Caco-2 (cell line): ENCODE measurements around the gene TLE3. TPM values are rescaled to one million over a fixed set of nuclear protein-coding genes. Genes with fewer than 3 reads are reported as not detected.

ENCODE experiments used
- BruUV-seq: library from RNA; stranded (reverse); fragments of 400-500 nt; replicated peaks from 2 replicates; lab custom pipeline; 2021; lab: Mats Ljungman, UMichigan
- CTCF ChIA-PET: fragments of 300-600 bp; sonication (Branson Sonifier 250); formaldehyde crosslinking; loops from one replicate; lab custom pipeline; 2022; ENCODE audit warnings: antibody characterized with exemption; lab: Charles Lee
- POLR2A ChIA-PET: fragments of 300-600 bp; sonication (Branson Sonifier 250); formaldehyde crosslinking; loops from one replicate; lab custom pipeline; 2022; ENCODE audit warnings: antibody characterized with exemption; lab: Charles Lee
- DNase-seq, 2 experiments: peaks; one replicate each; pipeline versions ENCODE4 v3.0.0 to v3.0.0-alpha.2; 2020 to 2022
- H3K27me3 ChIP-seq: replicated peaks from 2 replicates; pipeline ENCODE4 v1.6.0; 2011; ENCODE audit warnings: low read length; ENCODE audit not compliant: control insufficient read depth, insufficient read depth
- H3K36me3 ChIP-seq: 2 replicates; pipeline ENCODE4 v1.5.1; 2011; ENCODE audit warnings: low read length; ENCODE audit not compliant: control insufficient read depth, insufficient read depth
- H3K4me1 ChIP-seq: fragments of 250-450 bp; sonication (Bioruptor Pico); 2 replicates; pipeline ENCODE4 v1.5.1; 2020; ENCODE audit warnings: mild to moderate bottlenecking
- H3K4me3 ChIP-seq: 2 replicates; pipeline ENCODE4 v1.5.1; 2011; ENCODE audit warnings: low read depth, mild to moderate bottlenecking, control low read depth, low read length
- H3K9me3 ChIP-seq: fragments of 250-450 bp; sonication (Bioruptor Pico); 2 replicates; pipeline ENCODE4 v1.5.1; 2020; ENCODE audit warnings: mild to moderate bottlenecking, moderate library complexity
- H3K27ac Mint-ChIP-seq: one replicate; pipeline ENCODE4 v1.8.0; 2022; ENCODE audit warnings: mixed read lengths; ENCODE audit not compliant: unreplicated experiment
- H3K27me3 Mint-ChIP-seq: one replicate; pipeline ENCODE4 v1.8.0; 2022; ENCODE audit warnings: mixed read lengths; ENCODE audit not compliant: insufficient read depth, unreplicated experiment
- H3K36me3 Mint-ChIP-seq: one replicate; pipeline ENCODE4 v1.8.0; 2022; ENCODE audit warnings: mild to moderate bottlenecking, mixed read lengths; ENCODE audit not compliant: insufficient read depth, unreplicated experiment
- H3K4me1 Mint-ChIP-seq: one replicate; pipeline ENCODE4 v1.8.0; 2022; ENCODE audit warnings: low read depth, mixed read lengths; ENCODE audit not compliant: unreplicated experiment
- H3K4me3 Mint-ChIP-seq: one replicate; pipeline ENCODE4 v1.8.0; 2022; ENCODE audit warnings: mild to moderate bottlenecking, moderate library complexity, mixed read lengths; ENCODE audit not compliant: unreplicated experiment
- H3K9me3 Mint-ChIP-seq: one replicate; pipeline ENCODE4 v1.8.0; 2022; ENCODE audit warnings: mixed read lengths; ENCODE audit not compliant: unreplicated experiment
- intact Hi-C: fragments of 100-400 bp; cut with micrococcal nuclease; formaldehyde crosslinking; loops from one replicate; pipeline ENCODE4 v1.10.0; 2022; ENCODE audit not compliant: unreplicated experiment
- total RNA-seq: library from RNA; stranded (reverse); gene quantifications from 2 replicates; pipeline ENCODE4 v1.2.3, GENCODE V29; 2022
- TF ChIP-seq, protein P1 (sequence below), 2 experiments: fragments of 200-600 bp in 1 of 2; IDR thresholded peaks; 1 replicate in 1 of 2; 2 replicates in 1 of 2; pipeline versions ENCODE4 v1.5.1 to v1.8.0; 2011 to 2022; ENCODE audit warnings: antibody characterized with exemption in 1 of 2, control low read depth in 1 of 2, inconsistent platforms in 1 of 2, low read depth in 1 of 2, low read length in 1 of 2, mild to moderate bottlenecking in 1 of 2, moderate library complexity in 1 of 2; ENCODE audit not compliant: insufficient read depth in 1 of 2, severe bottlenecking in 1 of 2, unreplicated experiment in 1 of 2

TLE3 gene
- total RNA-seq, 1 experiment from 2014 or later, result 105 TPM

DNA sequence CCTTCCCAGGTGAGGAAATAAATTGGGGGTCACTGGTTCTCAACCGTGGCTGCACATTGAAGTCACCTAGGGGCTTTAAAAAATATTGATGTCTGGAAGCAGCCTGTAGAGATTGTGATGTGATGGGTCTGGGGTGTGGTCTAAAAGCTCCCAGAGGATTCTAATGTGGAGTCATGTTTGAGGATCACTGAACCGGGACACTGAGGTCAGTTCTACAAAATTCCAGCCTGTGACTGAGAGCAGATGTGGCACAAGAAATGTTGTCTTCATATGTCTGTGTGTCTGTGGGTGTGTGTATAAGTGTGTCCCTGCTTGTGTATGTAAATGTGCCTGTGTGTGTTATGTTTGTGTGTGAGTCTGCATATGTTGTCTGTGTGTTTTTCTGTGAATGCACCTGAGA, 79.9 kb downstream of the TLE3 start:
- ChIA-PET POLR2A (no interaction called here), CTCF (no interaction called here)
- intact Hi-C loops, result no loop called here
- Histone ChIP-seq H3K4me3 (no peak overlapping the region), H3K4me1 (no peaks in the 10 kb centered on the region), H3K36me3 (no peaks in the 10 kb centered on the region), H3K9me3 (no peaks in the 10 kb centered on the region), H3K27me3 (no peaks in the 10 kb centered on the region)
- Mint-ChIP-seq H3K4me1 (peaks cover 7% of the 10 kb centered on the region), H3K27me3 (no peaks in the 10 kb centered on the region), H3K9me3 (no peaks in the 10 kb centered on the region), H3K36me3 (no peaks in the 10 kb centered on the region), H3K4me3 (no peak overlapping the region), H3K27ac (no peak overlapping the region)
- DNase-seq, result peak in 1 of 2 experiments; percentile 16
- TF ChIP-seq, protein P1, sequence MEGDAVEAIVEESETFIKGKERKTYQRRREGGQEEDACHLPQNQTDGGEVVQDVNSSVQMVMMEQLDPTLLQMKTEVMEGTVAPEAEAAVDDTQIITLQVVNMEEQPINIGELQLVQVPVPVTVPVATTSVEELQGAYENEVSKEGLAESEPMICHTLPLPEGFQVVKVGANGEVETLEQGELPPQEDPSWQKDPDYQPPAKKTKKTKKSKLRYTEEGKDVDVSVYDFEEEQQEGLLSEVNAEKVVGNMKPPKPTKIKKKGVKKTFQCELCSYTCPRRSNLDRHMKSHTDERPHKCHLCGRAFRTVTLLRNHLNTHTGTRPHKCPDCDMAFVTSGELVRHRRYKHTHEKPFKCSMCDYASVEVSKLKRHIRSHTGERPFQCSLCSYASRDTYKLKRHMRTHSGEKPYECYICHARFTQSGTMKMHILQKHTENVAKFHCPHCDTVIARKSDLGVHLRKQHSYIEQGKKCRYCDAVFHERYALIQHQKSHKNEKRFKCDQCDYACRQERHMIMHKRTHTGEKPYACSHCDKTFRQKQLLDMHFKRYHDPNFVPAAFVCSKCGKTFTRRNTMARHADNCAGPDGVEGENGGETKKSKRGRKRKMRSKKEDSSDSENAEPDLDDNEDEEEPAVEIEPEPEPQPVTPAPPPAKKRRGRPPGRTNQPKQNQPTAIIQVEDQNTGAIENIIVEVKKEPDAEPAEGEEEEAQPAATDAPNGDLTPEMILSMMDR (IDR thresholded peaks at IDR 0.05; ENCODE audit: insufficient read depth in 1 of 2, low read depth in 1 of 2, low read length in 1 of 2, severe bottlenecking in 1 of 2, unreplicated experiment in 1 of 2), result no peak
- BruUV-seq, result no TSS peak

DNA sequence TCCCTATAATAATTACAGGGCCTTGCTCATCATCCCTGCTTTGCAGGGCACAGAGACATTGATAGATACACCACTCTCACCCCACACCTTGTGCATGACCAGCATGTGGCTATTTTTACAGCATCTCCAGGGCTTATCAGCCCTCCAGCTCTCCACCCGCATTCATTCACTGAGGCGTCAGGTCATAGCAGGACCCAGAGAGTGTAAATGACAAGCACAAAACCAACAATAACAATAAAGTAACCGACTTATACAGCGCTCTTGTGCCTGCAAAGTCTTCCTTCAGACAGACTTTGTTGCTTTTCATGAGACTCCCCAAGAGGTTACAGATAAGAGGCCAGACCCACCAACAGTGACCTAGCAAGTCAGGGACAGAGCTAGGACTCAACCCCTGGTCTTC, 80.7 kb downstream of the TLE3 start:
- Mint-ChIP-seq H3K27ac (no peak overlapping the region), H3K9me3 (no peaks in the 10 kb centered on the region), H3K4me3 (no peak overlapping the region), H3K4me1 (peaks cover 7% of the 10 kb centered on the region), H3K27me3 (no peaks in the 10 kb centered on the region), H3K36me3 (no peaks in the 10 kb centered on the region)
- intact Hi-C loops, result no loop called here
- no peaks in the 10 kb centered on the region for H3K4me1 ChIP-seq
- TF ChIP-seq, protein P1 (IDR thresholded peaks at IDR 0.05; ENCODE audit: insufficient read depth in 1 of 2, low read depth in 1 of 2, low read length in 1 of 2, severe bottlenecking in 1 of 2, unreplicated experiment in 1 of 2), result no peak
- no peaks in the 10 kb centered on the region for H3K36me3 ChIP-seq
- DNase-seq, result peak in 1 of 2 experiments; percentile 3
- ChIA-PET CTCF (interaction anchor here (0.5 kb wide), 1 partner anchor 48 kb away, joined by 4 read pairs; no protein-coding TSS in a partner anchor), POLR2A (no interaction called here)
- H3K27me3 ChIP-seq, result no peaks in the 10 kb centered on the region
- no TSS peak for BruUV-seq
- no peak overlapping the region for H3K4me3 ChIP-seq
- H3K9me3 ChIP-seq, result no peaks in the 10 kb centered on the region

DNA sequence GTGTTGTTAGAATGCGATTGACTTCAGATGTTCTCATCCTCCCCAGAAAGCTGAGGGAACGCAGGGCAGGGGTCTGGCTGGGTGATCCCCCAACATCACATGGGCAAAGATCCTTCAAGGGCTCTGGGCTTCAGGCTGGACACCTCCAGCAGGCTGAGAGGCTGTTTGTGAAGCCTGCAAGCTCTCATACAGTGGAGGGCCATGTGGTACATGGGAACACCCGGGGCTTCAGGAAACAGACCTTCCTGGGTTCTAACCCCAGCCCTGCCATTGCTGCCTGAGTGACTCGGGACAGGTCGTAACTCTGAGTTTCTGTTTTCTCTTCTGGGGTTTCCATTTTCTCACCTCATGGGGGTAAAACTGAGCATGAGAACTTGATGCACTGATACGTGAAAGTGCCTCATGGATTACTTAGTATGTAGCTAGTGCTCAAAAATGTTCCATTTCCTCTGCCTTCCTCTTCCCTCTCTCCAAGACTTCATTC, 81.2 kb downstream of the TLE3 start:
- intact Hi-C loops, result no loop called here
- no peaks in the 10 kb centered on the region for H3K4me1 ChIP-seq
- Mint-ChIP-seq H3K36me3 (no peaks in the 10 kb centered on the region), H3K27me3 (no peaks in the 10 kb centered on the region), H3K4me3 (no peak overlapping the region), H3K4me1 (peaks cover 7% of the 10 kb centered on the region), H3K9me3 (no peaks in the 10 kb centered on the region), H3K27ac (no peak overlapping the region)
- no peaks in the 10 kb centered on the region for H3K36me3 ChIP-seq
- no peaks in the 10 kb centered on the region for H3K9me3 ChIP-seq
- TF ChIP-seq, protein P1 (IDR thresholded peaks at IDR 0.05; ENCODE audit: insufficient read depth in 1 of 2, low read depth in 1 of 2, low read length in 1 of 2, severe bottlenecking in 1 of 2, unreplicated experiment in 1 of 2), result no peak
- no TSS peak for BruUV-seq
- no peak for DNase-seq
- ChIA-PET POLR2A (no interaction called here), CTCF (interaction anchor here (0.5 kb wide), 1 partner anchor 48 kb away, joined by 4 read pairs; no protein-coding TSS in a partner anchor)
- no peaks in the 10 kb centered on the region for H3K27me3 ChIP-seq
- H3K4me3 ChIP-seq, result no peak overlapping the region
